NCI-H345 (cell line): ENCODE results near the gene RASA4B.
"Not testable (repeated sequence)": the region's sequence is repeated elsewhere in the genome, so short reads cannot be mapped to it uniquely, and the experiment has no call there.

Experiments used
- DNase-seq: peaks from one replicate; lab custom pipeline; 2025; lab: John Stamatoyannopoulos, UW

RASA4B gene

DNA sequence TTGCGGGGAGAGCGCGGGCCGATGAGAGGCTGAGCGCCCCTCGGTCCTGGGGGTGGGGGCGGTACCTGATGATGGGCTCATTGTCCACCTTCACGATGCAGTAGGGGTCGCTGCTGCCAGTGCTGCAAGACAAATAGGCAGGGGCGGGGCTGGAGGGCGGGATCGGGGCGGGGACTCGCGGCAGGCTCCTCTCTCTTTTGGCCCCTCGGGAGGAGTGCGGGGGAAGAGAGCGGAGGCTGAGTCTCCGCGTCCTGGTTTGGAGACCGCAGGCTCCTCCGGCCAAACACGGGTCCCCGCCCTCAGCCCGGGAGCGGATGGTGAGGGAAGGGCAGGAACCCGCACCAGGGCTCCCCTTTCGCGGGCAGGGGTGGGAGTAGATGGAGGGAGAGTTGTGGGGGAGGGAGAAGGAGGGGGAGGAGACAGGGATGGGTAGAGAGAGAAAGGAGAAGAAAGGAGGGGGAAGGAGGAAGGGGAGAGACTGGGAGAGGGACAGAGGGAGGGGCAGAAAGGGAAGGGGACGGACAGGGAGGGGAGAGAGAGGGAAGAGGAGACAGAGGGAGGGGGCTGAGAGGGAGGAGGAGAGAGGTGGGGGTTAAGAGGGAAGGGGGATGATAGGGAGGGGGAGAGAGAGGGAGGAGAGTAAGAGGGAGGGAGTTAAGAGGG, 5.6 kb downstream of the RASA4B start:
- DNase-seq, result not testable (repeated sequence)

DNA sequence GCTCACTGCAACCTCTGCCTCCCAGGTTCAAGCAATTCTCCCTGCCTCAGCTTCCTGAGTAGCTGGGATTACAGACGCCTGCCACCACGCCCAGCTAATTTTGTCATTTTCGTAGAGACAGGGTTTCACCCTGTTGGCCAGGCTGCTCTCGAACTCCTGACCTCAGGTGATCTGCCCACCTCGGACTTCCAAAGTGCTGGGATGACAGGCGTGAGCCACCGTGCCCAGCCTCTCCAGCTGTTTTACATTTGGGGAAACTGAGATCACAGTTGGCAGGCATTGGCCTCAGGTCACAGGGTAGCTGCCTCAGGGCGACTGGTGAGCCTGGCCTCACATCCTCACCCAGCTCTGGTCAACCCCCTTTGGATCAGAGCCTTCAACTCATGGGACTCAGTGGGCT, 7.0 kb downstream of the RASA4B start:
- not testable (repeated sequence) for DNase-seq

DNA sequence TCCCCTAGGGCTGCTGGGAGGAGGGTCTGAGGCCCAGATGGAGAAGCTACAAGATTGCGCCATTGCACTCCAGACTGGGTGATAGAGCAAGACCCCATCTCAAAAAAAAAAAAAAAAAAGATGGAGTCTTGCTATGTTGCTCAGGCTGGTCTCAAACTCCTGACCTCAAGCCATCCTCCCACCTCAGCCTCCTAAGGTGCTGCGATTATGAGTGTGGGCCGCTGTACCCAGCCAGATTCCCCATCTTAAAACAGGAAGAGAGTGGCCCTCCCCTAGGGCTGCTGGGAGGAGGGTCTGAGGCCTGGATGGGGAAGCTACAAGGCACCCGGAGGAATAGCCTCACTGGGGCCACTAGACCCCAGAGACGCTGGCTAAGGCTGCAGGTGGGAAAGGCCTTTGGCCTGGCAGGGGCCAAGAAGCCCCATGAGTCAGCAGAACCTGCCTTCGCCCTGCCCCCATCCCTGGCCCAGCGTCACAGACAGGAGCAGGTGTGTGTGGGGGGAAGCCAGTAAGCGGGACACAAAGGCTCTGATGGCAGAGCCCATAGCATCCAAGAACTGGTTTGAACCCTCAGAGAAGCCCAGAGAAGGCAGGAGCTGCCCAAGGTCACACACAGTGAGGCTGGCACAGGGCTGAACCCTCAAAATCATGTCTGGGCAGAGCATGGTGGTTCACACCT, 10.0 kb downstream of the RASA4B start:
- DNase-seq, result not testable (repeated sequence)

DNA sequence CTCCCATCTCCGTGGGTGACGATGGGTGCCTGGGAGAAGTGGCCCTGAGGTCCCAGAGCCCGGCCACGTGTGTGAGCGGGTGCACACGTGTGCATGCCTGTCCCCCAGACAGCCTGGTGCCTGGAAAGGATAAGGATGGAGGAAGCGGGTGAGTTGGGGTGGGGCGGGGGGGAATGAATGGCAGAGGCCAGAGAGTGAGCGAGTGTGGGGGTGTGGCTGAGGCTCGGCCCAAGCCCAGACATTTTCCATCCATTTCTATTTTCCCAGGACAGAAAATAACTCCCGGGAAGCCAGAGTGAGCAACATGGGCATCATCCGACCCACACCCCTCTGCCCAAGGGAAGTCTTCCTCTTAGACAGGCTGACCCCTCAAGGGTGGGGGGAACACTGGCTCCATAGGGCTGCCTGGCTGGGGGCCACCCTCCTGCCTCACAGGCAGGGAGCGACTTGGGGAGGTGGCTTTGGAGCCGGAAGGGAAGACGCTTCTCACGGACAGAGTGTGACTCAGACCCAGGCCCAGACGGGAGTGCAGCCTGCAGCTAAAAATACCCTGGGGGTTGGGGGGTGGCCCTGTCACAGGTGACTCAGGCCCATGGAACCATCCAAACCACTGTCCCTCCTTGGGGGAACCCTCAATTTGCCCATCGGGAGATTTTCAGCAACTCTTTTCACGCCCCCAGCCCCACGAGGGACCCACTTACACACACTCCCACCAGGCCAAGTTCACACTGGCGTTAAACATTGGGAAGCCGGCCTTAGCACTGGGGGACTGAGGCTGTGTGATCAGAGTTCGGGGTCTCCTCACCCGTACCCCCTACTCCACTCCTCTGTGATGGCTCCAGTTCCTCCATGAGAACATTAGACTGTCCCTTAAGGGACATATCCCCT, 12.0 kb downstream of the RASA4B start:
- not testable (repeated sequence) for DNase-seq

DNA sequence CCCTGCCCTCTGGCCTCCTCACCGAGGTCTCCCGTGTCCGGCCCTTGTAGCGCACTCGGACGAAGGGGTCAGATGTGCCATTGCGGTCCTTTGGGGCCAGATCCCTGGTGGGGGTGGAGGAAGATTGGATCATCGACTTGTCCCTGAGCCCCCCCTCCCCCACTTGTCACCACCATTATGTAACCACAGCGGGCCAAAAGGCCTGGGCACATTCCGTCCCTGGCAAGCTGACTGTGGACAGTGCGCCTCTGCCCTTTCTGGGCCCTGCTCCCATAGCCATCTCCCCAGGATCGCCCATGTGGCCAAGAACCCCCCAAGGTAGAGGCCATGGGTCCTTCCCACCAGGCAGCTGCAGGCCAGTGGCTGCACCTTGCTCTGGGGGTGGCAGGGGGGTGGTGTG, 14.4 kb downstream of the RASA4B start:
- not testable (repeated sequence) for DNase-seq

DNA sequence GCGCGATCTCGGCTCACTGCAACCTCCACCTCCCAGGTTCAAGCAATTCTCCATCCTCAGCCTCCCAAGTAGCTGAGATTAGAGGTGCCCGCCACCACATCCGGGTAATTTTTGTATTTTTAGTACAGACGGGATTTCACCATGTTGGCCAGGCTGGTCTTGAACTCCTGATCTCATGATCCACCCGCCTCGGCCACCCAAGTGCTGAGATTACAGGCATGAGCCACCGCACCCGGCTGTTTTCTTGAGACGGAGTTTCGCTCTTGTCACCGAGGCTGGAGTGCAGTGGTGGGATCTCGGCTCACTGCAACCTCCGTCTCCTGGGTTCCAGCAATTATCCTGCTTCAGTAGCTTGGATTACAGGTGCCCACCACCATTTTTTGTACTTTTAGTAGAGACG, 19.3 kb downstream of the RASA4B start:
- not testable (repeated sequence) for DNase-seq

DNA sequence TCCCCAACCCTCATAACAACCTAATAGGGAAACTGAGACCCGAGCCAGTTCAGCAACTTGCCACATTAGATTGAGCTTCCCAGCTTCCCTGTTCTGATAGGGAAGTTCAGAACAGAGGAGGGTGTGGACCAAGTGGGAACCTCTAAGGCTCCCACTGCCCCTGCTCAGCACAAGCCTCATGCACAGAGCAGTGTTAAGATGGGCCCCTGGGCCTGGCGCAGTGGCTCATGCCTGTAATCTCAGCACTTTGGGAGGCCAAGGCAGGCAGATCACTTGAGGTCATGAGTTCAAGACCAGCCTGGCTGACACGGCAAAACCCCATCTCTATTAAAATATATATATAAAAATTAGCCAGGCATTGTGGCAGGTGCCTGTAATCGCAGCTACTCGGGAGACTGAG, 20.3 kb downstream of the RASA4B start:
- DNase-seq, result not testable (repeated sequence)

DNA sequence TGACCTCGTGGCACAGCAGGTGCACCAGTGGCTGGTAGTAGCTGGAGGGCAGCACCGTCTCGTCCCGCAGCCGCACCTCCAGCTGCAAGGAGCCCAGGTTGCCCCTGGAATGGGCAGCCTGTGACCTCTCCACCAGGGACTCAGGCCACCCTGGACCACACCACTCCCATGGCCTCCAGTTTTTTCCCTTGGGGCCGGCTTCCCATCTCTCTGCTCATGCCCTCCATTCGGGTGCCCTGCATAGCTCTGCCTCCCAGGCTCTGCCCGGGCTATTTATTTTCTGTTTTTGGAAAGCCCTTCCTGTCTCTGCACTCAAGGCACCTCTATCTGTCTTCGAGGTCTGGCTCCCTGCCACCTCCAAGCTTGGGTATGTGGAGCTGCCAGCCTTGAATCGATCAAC, 20.7 kb downstream of the RASA4B start:
- not testable (repeated sequence) for DNase-seq

DNA sequence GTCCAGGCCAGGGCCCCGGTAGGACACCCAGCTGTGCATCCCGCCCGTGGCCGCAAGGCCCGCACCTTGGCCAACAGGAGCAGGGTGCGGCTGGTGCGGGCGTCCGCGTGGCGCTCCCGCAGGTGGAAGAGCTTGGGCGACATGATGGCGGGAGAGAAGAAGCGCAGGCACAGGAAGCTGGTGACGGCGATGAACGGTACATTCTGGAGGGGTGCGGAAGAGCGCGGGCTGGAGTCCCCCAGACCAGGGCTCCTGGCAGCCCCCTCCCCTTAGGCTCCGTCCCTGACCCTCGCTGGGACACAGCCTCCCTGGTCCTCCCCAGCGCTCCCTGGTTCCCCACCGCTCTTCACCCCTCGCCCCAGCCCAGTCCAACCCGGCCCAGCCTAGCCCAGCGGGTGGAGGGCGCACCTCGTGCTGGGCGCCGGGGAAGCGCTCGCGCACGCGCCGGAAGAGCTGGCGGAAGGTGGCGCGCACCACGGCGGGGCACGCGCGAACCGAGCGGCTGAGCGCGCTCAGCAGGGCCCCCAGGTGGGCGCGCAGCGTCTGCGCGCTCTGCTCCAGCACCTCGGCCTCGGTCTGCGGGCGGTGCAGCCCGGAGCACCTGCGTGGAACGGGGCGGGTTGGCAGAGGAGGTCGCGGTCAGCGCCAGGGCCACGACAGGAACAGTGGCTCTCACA, 23.0 kb downstream of the RASA4B start:
- not testable (repeated sequence) for DNase-seq

DNA sequence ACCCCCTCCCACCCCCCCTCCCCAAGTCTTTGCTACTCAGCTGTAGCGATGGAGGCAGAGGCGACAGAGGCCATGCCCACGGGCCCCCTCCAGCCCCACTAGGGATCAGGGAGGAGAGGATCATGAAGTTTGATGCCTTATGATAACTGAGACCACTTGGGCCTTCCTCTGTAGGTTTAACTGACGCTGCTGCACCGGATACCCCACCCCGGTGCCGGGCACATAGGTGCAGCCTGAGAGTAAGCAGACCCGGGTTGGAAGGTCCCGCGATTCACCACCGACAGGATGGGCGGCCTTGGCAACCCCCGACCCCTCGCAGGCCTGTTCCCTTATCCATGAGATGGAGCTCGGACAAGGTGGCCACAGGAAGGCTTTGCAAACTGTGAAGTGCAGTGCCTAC, 23.6 kb downstream of the RASA4B start:
- DNase-seq, result not testable (repeated sequence)

DNA sequence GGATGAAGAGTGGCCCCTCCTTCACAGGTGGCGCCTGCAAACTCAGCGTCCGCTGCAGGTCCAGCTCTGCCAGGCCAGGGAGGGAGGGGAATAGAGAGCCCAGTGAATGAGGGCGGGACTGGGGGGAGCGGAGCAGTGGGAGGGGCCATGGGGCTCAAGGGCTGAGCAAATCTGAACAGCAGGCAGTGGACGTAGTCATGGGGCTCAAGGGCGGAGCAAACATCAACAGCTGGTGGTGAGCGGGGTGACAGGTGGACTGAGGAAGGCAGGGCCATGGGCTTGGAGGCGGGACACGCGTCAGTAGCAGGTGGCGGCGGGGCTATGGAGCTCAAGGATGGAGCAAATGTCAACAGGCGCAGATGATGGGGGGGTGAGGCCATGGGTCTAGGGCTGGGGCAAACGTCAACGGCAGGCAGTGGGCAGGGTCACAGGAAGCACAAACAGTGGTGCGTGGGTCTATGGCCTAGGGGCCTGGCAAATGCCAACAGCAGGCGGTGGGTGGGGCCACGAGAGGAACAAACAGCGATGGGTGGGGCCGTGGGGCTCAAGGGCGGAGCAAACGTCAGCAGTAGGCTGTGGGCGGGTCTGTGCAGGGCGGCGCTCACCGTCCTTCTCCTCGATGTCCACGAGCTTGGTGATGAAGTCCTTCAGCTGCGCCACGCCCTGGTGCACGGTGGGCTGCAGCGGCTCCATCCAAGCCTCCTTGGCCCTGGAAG, 24.2 kb downstream of the RASA4B start:
- DNase-seq, result not testable (repeated sequence)

DNA sequence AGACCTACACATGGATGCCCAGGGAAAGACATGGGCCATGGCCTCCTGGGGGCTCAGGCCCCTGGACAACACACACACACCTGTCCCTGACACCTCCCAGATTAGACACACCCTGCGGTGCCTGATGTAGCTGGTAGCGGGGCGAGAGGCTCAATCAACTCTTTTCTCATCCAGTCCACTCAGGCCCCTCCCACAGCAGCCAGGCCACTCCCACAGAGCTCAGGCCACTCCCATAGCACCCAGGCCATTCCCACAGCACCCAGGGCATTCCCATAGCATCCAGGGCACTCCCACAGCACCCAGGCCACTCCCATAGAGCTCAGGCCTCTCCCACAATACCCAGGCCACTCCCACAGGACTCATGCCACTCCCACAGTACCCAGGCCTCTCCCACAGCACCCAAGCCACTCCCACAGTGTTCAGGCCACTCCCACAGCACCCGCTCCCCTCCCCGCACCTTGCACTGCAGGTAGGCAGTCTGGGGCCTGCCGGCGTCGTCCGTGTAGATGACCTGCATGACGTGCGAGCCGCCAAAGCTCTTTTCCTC, 27.0 kb downstream of the RASA4B start:
- not testable (repeated sequence) for DNase-seq

DNA sequence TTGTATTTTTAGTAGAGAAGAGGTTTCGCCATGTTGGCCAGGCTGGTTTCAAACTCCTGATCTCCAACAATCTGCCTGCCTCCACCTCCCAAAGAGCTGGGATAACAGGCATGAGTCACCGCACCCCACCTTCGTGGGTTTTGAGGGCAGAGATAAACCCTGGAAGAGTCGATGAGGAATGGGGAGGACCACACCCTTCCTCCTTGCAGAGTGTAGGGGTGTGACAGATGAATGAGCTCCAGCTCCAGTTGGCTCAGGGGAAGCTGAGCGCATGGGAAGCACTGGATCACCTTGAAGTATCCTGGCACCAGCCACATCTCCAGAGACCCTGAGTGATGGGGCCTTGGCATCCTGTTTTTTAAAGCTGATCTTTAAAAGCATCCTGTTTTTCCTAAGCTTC, 33.3 kb downstream of the RASA4B start:
- DNase-seq, result not testable (repeated sequence)

DNA sequence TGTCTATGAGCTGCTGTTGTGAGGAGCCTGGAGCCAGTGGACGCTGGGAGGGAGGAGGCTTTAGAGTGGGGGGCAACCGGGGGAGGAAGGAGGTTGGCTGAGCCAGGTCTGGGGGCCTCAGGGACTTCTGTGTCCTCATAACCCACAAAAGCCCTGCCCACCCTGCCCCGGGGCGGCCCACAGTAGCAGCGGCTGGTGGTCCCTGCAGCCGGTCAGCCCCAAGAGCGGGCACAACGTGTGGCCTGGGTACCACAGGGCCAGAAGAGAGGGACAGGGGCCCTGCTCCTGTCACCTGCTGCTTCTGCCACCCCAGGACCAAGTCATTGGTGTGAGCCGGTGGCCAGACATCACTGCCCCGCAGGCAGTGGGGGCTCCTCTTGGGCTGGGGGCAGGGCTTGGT, 35.6 kb downstream of the RASA4B start:
- not testable (repeated sequence) for DNase-seq

DNA sequence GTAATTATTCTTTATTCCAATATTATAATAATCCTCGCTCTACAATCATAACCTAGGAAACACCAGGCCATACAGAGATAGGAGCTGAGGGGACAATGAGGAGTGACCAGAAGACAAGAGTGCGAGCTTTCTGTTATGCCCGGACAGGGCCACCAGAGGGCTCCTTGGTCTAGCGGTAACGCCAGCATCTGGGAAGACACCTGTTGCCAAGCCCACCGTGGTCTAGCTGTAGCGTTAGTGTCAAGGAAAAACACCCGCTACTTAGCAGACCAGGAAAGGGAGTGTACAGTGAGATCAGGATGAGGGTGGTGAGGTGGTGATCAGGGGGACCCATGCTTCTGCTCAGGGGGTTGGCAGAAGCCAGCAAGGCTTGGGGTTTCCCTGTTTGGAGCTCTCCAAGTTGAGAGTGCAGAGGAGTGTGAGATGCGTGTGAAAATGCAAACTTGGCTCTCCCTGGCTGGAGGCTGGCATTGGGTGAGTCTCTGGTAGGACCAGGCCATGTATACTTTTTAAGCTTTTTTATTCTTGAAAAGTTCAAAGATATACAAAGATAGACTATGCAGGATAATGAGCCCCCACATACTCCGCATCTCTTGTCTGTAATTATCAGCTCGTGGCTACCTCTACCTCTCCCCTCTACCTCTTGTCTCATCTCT, 37.5 kb downstream of the RASA4B start:
- not testable (repeated sequence) for DNase-seq

DNA sequence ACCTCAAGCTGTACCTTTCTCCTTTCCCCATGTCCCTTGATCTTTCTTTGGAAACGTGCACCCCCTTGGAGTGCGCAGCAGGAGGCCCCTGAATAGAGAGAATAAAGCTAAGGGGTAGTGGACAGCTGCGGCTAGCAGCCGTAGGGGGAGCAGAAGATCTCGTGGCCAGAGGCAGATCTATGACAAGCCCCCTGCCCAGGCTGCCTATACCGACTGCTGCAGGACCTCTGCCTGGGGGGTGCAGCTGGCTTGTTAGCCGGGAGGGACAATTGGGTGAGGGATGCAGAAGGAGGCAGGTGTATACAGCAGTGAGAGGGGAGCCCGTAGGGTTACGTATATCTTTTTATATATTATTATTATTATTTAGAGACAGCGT, 38.4 kb downstream of the RASA4B start:
- not testable (repeated sequence) for DNase-seq

DNA sequence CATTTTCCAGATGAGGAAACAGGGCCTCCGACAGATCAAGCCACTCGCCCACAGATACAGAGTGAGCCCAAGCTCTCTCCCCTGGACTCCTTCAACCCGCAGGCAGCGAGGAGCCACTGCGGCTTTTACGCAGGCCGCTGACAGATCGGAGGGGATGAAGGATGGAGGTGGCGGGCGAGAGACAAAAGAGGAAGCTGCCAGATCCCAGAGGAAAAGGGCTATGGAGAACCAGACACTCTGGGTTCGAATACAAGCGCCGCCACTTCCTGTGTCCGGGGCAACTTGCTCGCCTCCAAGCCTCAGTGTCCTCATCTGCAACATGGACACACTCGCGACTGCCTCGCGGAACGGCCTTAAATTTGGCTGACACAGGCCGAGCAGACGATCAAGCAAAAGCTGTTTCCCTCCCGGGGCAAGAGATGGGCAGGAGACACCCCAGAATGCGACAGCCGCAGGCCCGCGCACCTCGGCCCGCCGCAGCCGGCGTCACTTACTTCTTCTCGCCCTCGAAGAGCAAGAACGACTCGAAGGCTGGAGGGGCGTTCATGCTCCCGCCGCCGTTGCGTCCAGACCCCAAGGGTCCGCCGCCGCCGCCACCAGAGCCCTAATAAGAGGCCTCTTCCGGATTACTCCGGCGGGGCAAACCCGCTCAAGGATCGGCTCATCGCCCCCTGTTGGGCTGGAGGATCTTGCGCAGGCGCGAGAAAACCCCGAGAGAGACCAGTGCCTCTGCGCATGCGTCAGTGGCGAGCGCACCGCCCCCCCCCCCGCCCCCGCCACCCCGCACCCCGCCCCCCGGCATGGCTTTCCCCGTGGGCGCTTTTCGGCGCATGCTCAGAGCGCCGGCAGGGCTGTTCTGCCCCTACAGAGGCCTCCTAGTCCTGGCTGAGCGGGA, 39.0 kb downstream of the RASA4B start, which contains the start of gene POLR2J:
Gene POLR2J (minus strand): TSS at position 609 of the 895 bp plus-strand sequence. CDS start 62 bp downstream, at position 547.
- not testable (repeated sequence) for DNase-seq

DNA sequence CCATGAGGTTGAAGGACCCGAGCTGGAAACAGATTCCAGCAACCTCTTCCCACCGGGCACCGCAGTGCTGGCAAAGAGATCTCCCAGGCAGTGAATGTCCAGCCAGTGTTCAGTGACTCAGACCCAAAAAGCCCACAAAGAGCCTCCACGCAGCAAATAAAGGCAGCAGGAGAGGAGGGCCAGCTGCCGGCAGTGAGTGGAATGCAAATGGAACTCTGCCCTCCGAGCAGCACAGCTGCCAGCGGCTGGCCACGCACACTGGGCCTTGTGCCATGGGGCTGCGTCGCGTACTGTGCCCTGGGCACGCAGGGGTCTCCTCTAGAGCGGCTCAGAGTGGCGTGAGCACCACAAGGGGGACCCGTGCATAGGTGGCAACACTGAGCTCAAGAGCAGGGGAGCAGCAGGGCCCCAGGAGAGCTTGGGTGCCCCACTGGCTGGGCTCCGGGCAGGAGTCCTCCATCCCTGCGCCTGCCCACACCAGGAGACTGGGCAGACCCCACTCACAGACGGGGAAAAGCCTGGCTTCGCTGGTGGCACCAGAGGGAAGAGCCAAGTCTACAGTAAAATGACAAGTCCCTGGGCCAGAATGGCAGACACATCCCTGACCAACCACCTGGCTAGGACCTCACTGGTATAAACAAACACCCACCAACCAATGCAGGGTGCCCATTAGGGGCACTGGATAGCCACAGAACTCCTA, 42.7 kb downstream of the RASA4B start:
- not testable (repeated sequence) for DNase-seq

DNA sequence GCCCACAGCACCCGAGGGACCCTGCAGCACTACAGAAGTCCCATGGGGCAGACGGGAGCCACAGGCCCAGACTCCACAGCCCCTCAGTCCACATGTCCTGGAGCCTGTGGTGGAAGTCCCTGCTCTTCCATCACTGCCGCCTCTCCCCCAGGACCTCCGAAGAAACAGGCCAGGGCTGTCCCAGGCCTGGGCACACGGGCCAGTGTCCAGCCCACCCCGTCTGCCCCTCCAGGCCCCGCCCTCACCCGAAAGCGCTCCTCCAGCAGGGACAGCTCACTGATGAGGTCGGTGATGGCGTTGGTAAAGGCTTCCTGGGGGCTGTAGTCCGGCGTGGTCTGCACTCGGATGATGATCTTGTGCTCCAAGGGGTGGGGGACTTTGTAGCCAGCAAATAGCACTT, 43.5 kb downstream of the RASA4B start:
- DNase-seq, result not testable (repeated sequence)
